A549 (cell line): ENCODE results near the gene SUGCT. TPM values are rescaled to one million over a fixed set of nuclear protein-coding genes. Genes with fewer than 3 reads are reported as not detected.

ENCODE experiments used
- ATAC-seq, 2 experiments: fragments of 200-7000 bp in 1 of 2; fragments of >200 bp in 1 of 2; cut with Nextera tagmentation in 1 of 2; cut with Tn5 transposase in 1 of 2; 3 replicates each; pipeline versions ENCODE4 v1.8.0 to v1.9.1; 2018 to 2020; ENCODE audit warnings: mild to moderate bottlenecking in 1 of 2, moderate library complexity in 1 of 2
- CTCF ChIA-PET: fragments of 300-600 bp; sonication (Branson Sonifier 250); formaldehyde crosslinking; extraction: SDS; loops from one replicate; lab custom pipeline; 2021; ENCODE audit warnings: antibody characterized with exemption, inconsistent platforms; lab: Yijun Ruan, JAX
- POLR2A ChIA-PET: fragments of 350-600 bp; formaldehyde crosslinking; extraction: SDS; loops from one replicate; lab custom pipeline; 2021; ENCODE audit warnings: antibody characterized with exemption, inconsistent platforms; lab: Yijun Ruan, JAX
- DNase-seq, 2 experiments: peaks; one replicate each; pipeline versions ENCODE4 v3.0.0 to v3.0.0-alpha.2; 2011 to 2016; ENCODE audit warnings: low read depth in 1 of 2, low spot score in 1 of 2
- FAIRE-seq: peaks from 2 replicates; lab custom pipeline; 2011; peaks lifted over from hg19 to GRCh38; lab: Jason Lieb, UNC
- H3K27ac ChIP-seq, 2 experiments: fragments of >200 bp; sonication (Bioruptor Twin); formaldehyde crosslinking; 3 replicates each; pipeline ENCODE4 v1.5.1; 2016 to 2017
- H3K4me1 ChIP-seq: fragments of >200 bp; sonication (Bioruptor Twin); formaldehyde crosslinking; 3 replicates; pipeline ENCODE4 v1.6.1; 2016
- H3K4me2 ChIP-seq: fragments of >200 bp; sonication (Bioruptor Twin); formaldehyde crosslinking; 3 replicates; pipeline ENCODE4 v1.6.1; 2016
- H3K4me3 ChIP-seq: fragments of >200 bp; sonication (Bioruptor Twin); formaldehyde crosslinking; 3 replicates; pipeline ENCODE4 v1.5.1; 2016
- H3K9me3 ChIP-seq: fragments of >200 bp; sonication (Bioruptor Twin); formaldehyde crosslinking; 3 replicates; pipeline ENCODE4 v1.6.1; 2016
- BHLHE40 ChIP-seq: IDR thresholded peaks from 2 replicates; pipeline ENCODE4 v1.6.1; 2012; ENCODE audit warnings: low read depth, low read length, inconsistent platforms
- CHD2 ChIP-seq: fragments of 150-350 bp; IDR thresholded peaks from 2 replicates; pipeline ENCODE4 v1.6.1; 2014; ENCODE audit warnings: low read length; ENCODE audit not compliant: partially characterized antibody
- CTCF ChIP-seq: fragments of >200 bp; sonication (Bioruptor Twin); formaldehyde crosslinking; IDR thresholded peaks from 3 replicates; pipeline ENCODE4 v1.5.1; 2016
- E2F6 ChIP-seq: IDR thresholded peaks from 2 replicates; pipeline ENCODE4 v1.6.1; 2012; ENCODE audit warnings: low read depth, borderline replicate concordance
- EHMT2 ChIP-seq: fragments of 200-600 bp; sonication (generic); IDR thresholded peaks from 2 replicates; pipeline ENCODE4 v1.6.1; 2016; ENCODE audit warnings: antibody characterized with exemption, low read depth, mild to moderate bottlenecking, moderate library complexity
- ELK1 ChIP-seq: fragments of 150-350 bp; IDR thresholded peaks from 2 replicates; pipeline ENCODE4 v1.6.1; 2014; ENCODE audit warnings: low read depth, mild to moderate bottlenecking, low read length
- ESRRA ChIP-seq: fragments of 150-350 bp; IDR thresholded peaks from 2 replicates; pipeline ENCODE4 v1.6.1; 2014; ENCODE audit warnings: mild to moderate bottlenecking, low read length, borderline replicate concordance
- FOSB ChIP-seq: fragments of 250-450 bp; sonication (Bioruptor Pico); IDR thresholded peaks from 2 replicates; pipeline ENCODE4 v1.5.0; 2020; ENCODE audit warnings: mild to moderate bottlenecking, moderate library complexity
- FOSL2 ChIP-seq, 2 experiments: fragments of 450-650 bp in 1 of 2; fragments of >200 bp in 1 of 2; sonication (Bioruptor Twin) in 1 of 2; formaldehyde crosslinking; IDR thresholded peaks; 2 replicates each; pipeline versions ENCODE4 v1.5.0 to v1.6.1; 2016 to 2020; ENCODE audit warnings: mild to moderate bottlenecking in 1 of 2, moderate library complexity in 1 of 2
- GATA3 ChIP-seq: IDR thresholded peaks from 2 replicates; pipeline ENCODE4 v1.6.1; 2012; ENCODE audit warnings: borderline replicate concordance
- HOXB13 ChIP-seq: fragments of 250-450 bp; sonication (Bioruptor Pico); IDR thresholded peaks from 2 replicates; pipeline ENCODE4 v1.5.0; 2020; ENCODE audit warnings: low read depth, mild to moderate bottlenecking, moderate library complexity
- HOXB5 ChIP-seq: fragments of 250-450 bp; sonication (Bioruptor Pico); IDR thresholded peaks from 2 replicates; pipeline ENCODE4 v1.5.0; 2020; ENCODE audit warnings: mild to moderate bottlenecking, moderate library complexity
- KDM1A ChIP-seq: fragments of 200-600 bp; sonication (generic); IDR thresholded peaks from 2 replicates; pipeline ENCODE4 v1.6.1; 2016; ENCODE audit warnings: low read depth, mild to moderate bottlenecking
- MAFK ChIP-seq: fragments of 450-650 bp; IDR thresholded peaks from 2 replicates; pipeline ENCODE4 v1.6.1; 2014; ENCODE audit not compliant: partially characterized antibody
- MAZ ChIP-seq: fragments of 150-350 bp; IDR thresholded peaks from 2 replicates; pipeline ENCODE4 v1.6.1; 2014; ENCODE audit warnings: antibody characterized with exemption, low read depth, low read length, borderline replicate concordance
- NR3C1 ChIP-seq: fragments of >200 bp; sonication (Bioruptor Twin); formaldehyde crosslinking; IDR thresholded peaks from 3 replicates; pipeline ENCODE4 v1.6.1; 2017
- PBX3 ChIP-seq: IDR thresholded peaks from 2 replicates; pipeline ENCODE4 v1.6.1; 2012
- POLR2A ChIP-seq: IDR thresholded peaks from 2 replicates; pipeline ENCODE4 v1.6.1; 2012; ENCODE audit warnings: mild to moderate bottlenecking, low read length
- RAD21 ChIP-seq, 2 experiments: fragments of >200 bp in 1 of 2; sonication (Bioruptor Twin) in 1 of 2; formaldehyde crosslinking in 1 of 2; IDR thresholded peaks in 1 of 2; conservative IDR thresholded peaks in 1 of 2; 2 replicates in 1 of 2; 3 replicates in 1 of 2; pipeline ENCODE4 v1.6.1; 2012 to 2018; ENCODE audit warnings: inconsistent platforms in 1 of 2
- RARB ChIP-seq: fragments of 250-450 bp; sonication (Bioruptor Pico); IDR thresholded peaks from 2 replicates; pipeline ENCODE4 v1.8.0; 2021; ENCODE audit warnings: mild to moderate bottlenecking, moderate library complexity
- RCOR1 ChIP-seq: fragments of 150-350 bp; IDR thresholded peaks from 2 replicates; pipeline ENCODE4 v1.6.1; 2014; ENCODE audit warnings: antibody characterized with exemption, low read length, low read depth
- RFX5 ChIP-seq: fragments of 450-650 bp; IDR thresholded peaks from 2 replicates; pipeline ENCODE4 v1.7.1; 2014; ENCODE audit warnings: antibody characterized with exemption, mild to moderate bottlenecking, moderate library complexity
- RNF2 ChIP-seq: fragments of 200-600 bp; sonication (generic); IDR thresholded peaks from 2 replicates; pipeline ENCODE4 v1.6.1; 2016; ENCODE audit warnings: low read depth, mild to moderate bottlenecking, antibody characterized with exemption, moderate library complexity, borderline replicate concordance
- USF2 ChIP-seq: fragments of 450-650 bp; IDR thresholded peaks from 2 replicates; pipeline ENCODE4 v1.6.1; 2014; ENCODE audit warnings: antibody characterized with exemption
- ZSCAN20 ChIP-seq: fragments of 250-450 bp; sonication (Bioruptor Pico); IDR thresholded peaks from 2 replicates; pipeline ENCODE4 v1.8.0; 2022; ENCODE audit warnings: mild to moderate bottlenecking, moderate library complexity
- WGBS: methylation state at CpG from one replicate; pipeline ENCODE4 v1.1.6; 2017; ENCODE audit errors: missing lambda C conversion rate; 5-methylcytosine and 5-hydroxymethylcytosine counted together
- polyA plus RNA-seq, 4 experiments: library from polyadenylated mRNA; depleted of rRNA in 3 of 4; stranded (reverse); fragments of >200 nt; fragmentation: RNase III in 1 of 4; extraction: RNeasy Plus Mini Kit Qiagen cat#74134 plus additional on column Dnase treatment in 1 of 4; gene quantifications; 2 replicates in 3 of 4; 3 replicates in 1 of 4; pipeline ENCODE4 v1.2.3, GENCODE V29; 2011 to 2017

The SUGCT gene
- polyA plus RNA-seq, 2 of the 4 experiments (the other 2 are of a cell fraction), result 1.4 to 1.6 TPM

GRCh38 chr7:40499718-40500117, 364.9 kb downstream of the SUGCT start:
- DNase-seq (no peak), ATAC-seq (no peak), FAIRE-seq (no peak)
- H3K4me1 ChIP-seq, result no peaks in the 10 kb centered on the region
- no peak overlapping the region for H3K4me2 ChIP-seq
- 5% methylated on average over 1 of the region's 1 CpG for WGBS
- no peak overlapping the region for H3K4me3 ChIP-seq
- CTCF ChIA-PET, result no interaction called here
- H3K9me3 ChIP-seq, result no peaks in the 10 kb centered on the region
- H3K27ac ChIP-seq, result no peak overlapping the region
- TF ChIP-seq HOXB13 (CRISPR knock-in tag) (no peak), MAZ (no peak)
- POLR2A ChIA-PET, result no interaction called here

- no peaks in the 10 kb centered on the region for H3K9me3 ChIP-seq
- CTCF ChIA-PET, result no interaction called here
- WGBS, result 4% methylated on average over 1 of the region's 1 CpG
- H3K4me3 ChIP-seq, result no peak overlapping the region
- FAIRE-seq, result no peak
- ATAC-seq, result no peak
- no peak for DNase-seq
- no peak overlapping the region for H3K27ac ChIP-seq
- POLR2A ChIA-PET, result no interaction called here
- H3K4me1 ChIP-seq, result no peaks in the 10 kb centered on the region
- TF ChIP-seq HOXB13 (CRISPR knock-in tag) (no peak), GATA3 (no peak), CTCF (no peak), HOXB5 (CRISPR knock-in tag) (no peak), PBX3 (no peak), ESRRA (no peak), USF2 (no peak), FOSL2 (IDR thresholded peaks at IDR 0.05) (no peak), FOSL2 (CRISPR knock-in tag; IDR thresholded peaks at IDR 0.05) (no peak), RARB (CRISPR knock-in tag) (no peak)
- no peak overlapping the region for H3K4me2 ChIP-seq
Observed at GRCh38 chr7:40500219-40500618, 365.4 kb downstream of the SUGCT start.

- Histone ChIP-seq H3K4me3 (no peak overlapping the region), H3K27ac (no peak overlapping the region), H3K9me3 (no peaks in the 10 kb centered on the region), H3K4me1 (no peaks in the 10 kb centered on the region), H3K4me2 (no peak overlapping the region)
- TF ChIP-seq ESRRA (no peak), CHD2 (no peak), EHMT2 (no peak), NR3C1 (no peak), RNF2 (no peak), BHLHE40 (no peak), FOSB (no peak), KDM1A (no peak), POLR2A (no peak), RCOR1 (no peak), ZSCAN20 (CRISPR knock-in tag) (no peak), MAFK (no peak), E2F6 (no peak), RFX5 (no peak), ELK1 (no peak), RAD21 (conservative IDR thresholded peaks at IDR 0.05 in 1 of 2, IDR thresholded peaks at IDR 0.05 in 1 of 2) (no peak)
- DNase-seq (no peak), FAIRE-seq (no peak), ATAC-seq (no peak)
- ChIA-PET CTCF (no interaction called here), POLR2A (no interaction called here)
- 48% methylated on average over 1 of the region's 1 CpG for WGBS
Observed at GRCh38 chr7:40502359-40502758, 367.6 kb downstream of the SUGCT start.
